ENCODE measurements around the gene RMI1. TPM values are rescaled to one million over a fixed set of nuclear protein-coding genes. Genes with fewer than 3 reads are reported as not detected.
"Not testable (repeated sequence)": the region's sequence is repeated elsewhere in the genome, so short reads cannot be mapped to it uniquely, and the experiment has no call there.

The RMI1 gene
- total RNA-seq, 1 donor from 2014 or later, result 6.3 TPM

- Histone ChIP-seq H3K36me3 (ENCODE audit: insufficient read depth, low read length) (no peaks in the 10 kb centered on the region), H3K9ac (ENCODE audit: low read length) (no peak overlapping the region), H3K27ac (ENCODE audit: low read depth, low read length) (no peak overlapping the region), H3K4me2 (ENCODE audit: low read length) (no peak overlapping the region), H3K79me2 (ENCODE audit: insufficient read depth, low read length) (no peaks in the 10 kb centered on the region), H3K27me3 (ENCODE audit: insufficient read depth, low read length) (no peaks in the 10 kb centered on the region), H3K9me3 (ENCODE audit: insufficient read depth, low read depth, low read length) (no peaks in the 10 kb centered on the region), H3K4me1 (ENCODE audit: insufficient read depth, low read length) (no peaks in the 10 kb centered on the region), H2AFZ (ENCODE audit: low read depth, low read length) (no peak overlapping the region), H3K4me3 (ENCODE audit: insufficient read depth, low read depth, low read length) (no peak overlapping the region), H4K20me1 (ENCODE audit: insufficient read depth, low read length) (no peaks in the 10 kb centered on the region)
- DNase-seq (ENCODE audit: low read depth) (no peak), FAIRE-seq (no peak)
- no peaks in the 10 kb centered on the region for H3K4me1 Mint-ChIP-seq (ENCODE audit: low read depth, unreplicated experiment)
- no peak overlapping the region for H3K4me3 Mint-ChIP-seq (ENCODE audit: unreplicated experiment)
- H3K27ac Mint-ChIP-seq (ENCODE audit: unreplicated experiment), result no peak overlapping the region
- no peaks in the 10 kb centered on the region for H3K36me3 Mint-ChIP-seq (ENCODE audit: low read depth, unreplicated experiment)
- TF ChIP-seq EZH2 (IDR thresholded peaks at IDR 0.05; ENCODE audit: insufficient read depth, low read length) (no peak), CTCF (IDR thresholded peaks at IDR 0.05; ENCODE audit: insufficient read depth, low read depth, low read length) (no peak)
- no peaks in the 10 kb centered on the region for H3K9me3 Mint-ChIP-seq (ENCODE audit: unreplicated experiment)
- H3K27me3 Mint-ChIP-seq (ENCODE audit: low read depth, unreplicated experiment), result no peaks in the 10 kb centered on the region
Observed at GRCh38 chr9:84024041-84024575, 43.5 kb downstream of the RMI1 start.

- H3K36me3 Mint-ChIP-seq (ENCODE audit: low read depth, unreplicated experiment), result no peaks in the 10 kb centered on the region
- Histone ChIP-seq H2AFZ (ENCODE audit: low read depth, low read length) (no peak overlapping the region), H3K9ac (ENCODE audit: low read length) (no peak overlapping the region), H3K36me3 (ENCODE audit: insufficient read depth, low read length) (no peaks in the 10 kb centered on the region), H3K4me1 (ENCODE audit: insufficient read depth, low read length) (no peaks in the 10 kb centered on the region), H3K9me3 (ENCODE audit: insufficient read depth, low read depth, low read length) (no peaks in the 10 kb centered on the region), H3K27me3 (ENCODE audit: insufficient read depth, low read length) (no peaks in the 10 kb centered on the region), H3K4me3 (ENCODE audit: insufficient read depth, low read depth, low read length) (no peak overlapping the region), H3K79me2 (ENCODE audit: insufficient read depth, low read length) (no peaks in the 10 kb centered on the region), H3K27ac (ENCODE audit: low read depth, low read length) (no peak overlapping the region), H3K4me2 (ENCODE audit: low read length) (no peak overlapping the region), H4K20me1 (ENCODE audit: insufficient read depth, low read length) (no peaks in the 10 kb centered on the region)
- DNase-seq (ENCODE audit: low read depth) (no peak), FAIRE-seq (no peak)
- H3K27me3 Mint-ChIP-seq (ENCODE audit: low read depth, unreplicated experiment), result no peaks in the 10 kb centered on the region
- H3K4me3 Mint-ChIP-seq (ENCODE audit: unreplicated experiment), result no peak overlapping the region
- H3K27ac Mint-ChIP-seq (ENCODE audit: unreplicated experiment), result no peak overlapping the region
- no peaks in the 10 kb centered on the region for H3K4me1 Mint-ChIP-seq (ENCODE audit: low read depth, unreplicated experiment)
- no peak for TF ChIP-seq CTCF (IDR thresholded peaks at IDR 0.05; ENCODE audit: insufficient read depth, low read depth, low read length)
- no peak for TF ChIP-seq EZH2 (IDR thresholded peaks at IDR 0.05; ENCODE audit: insufficient read depth, low read length)
- peaks cover 2% of the 10 kb centered on the region for H3K9me3 Mint-ChIP-seq (ENCODE audit: unreplicated experiment)
Observed at GRCh38 chr9:84027201-84027600, 46.6 kb downstream of the RMI1 start.

GRCh38 chr9:84031534-84031933 is 50.9 kb downstream of the RMI1 start:
- no peak overlapping the region for H3K27ac ChIP-seq (ENCODE audit: low read depth, low read length)
- H3K4me3 Mint-ChIP-seq (ENCODE audit: unreplicated experiment), result no peak overlapping the region
- H3K27ac Mint-ChIP-seq (ENCODE audit: unreplicated experiment), result no peak overlapping the region
- no peak for FAIRE-seq
- H3K36me3 ChIP-seq (ENCODE audit: insufficient read depth, low read length), result no peaks in the 10 kb centered on the region
- H3K27me3 ChIP-seq (ENCODE audit: insufficient read depth, low read length), result no peaks in the 10 kb centered on the region
- no peaks in the 10 kb centered on the region for H3K4me1 ChIP-seq (ENCODE audit: insufficient read depth, low read length)
- no peak overlapping the region for H3K9ac ChIP-seq (ENCODE audit: low read length)
- H4K20me1 ChIP-seq (ENCODE audit: insufficient read depth, low read length), result no peaks in the 10 kb centered on the region
- H2AFZ ChIP-seq (ENCODE audit: low read depth, low read length), result no peak overlapping the region
- H3K36me3 Mint-ChIP-seq (ENCODE audit: low read depth, unreplicated experiment), result no peaks in the 10 kb centered on the region
- H3K4me1 Mint-ChIP-seq (ENCODE audit: low read depth, unreplicated experiment), result no peaks in the 10 kb centered on the region
- no peaks in the 10 kb centered on the region for H3K27me3 Mint-ChIP-seq (ENCODE audit: low read depth, unreplicated experiment)
- H3K9me3 ChIP-seq (ENCODE audit: insufficient read depth, low read depth, low read length), result no peaks in the 10 kb centered on the region
- H3K4me2 ChIP-seq (ENCODE audit: low read length), result no peak overlapping the region
- TF ChIP-seq CTCF (IDR thresholded peaks at IDR 0.05; ENCODE audit: insufficient read depth, low read depth, low read length) (no peak), EZH2 (IDR thresholded peaks at IDR 0.05; ENCODE audit: insufficient read depth, low read length) (no peak)
- H3K4me3 ChIP-seq (ENCODE audit: insufficient read depth, low read depth, low read length), result no peak overlapping the region
- H3K79me2 ChIP-seq (ENCODE audit: insufficient read depth, low read length), result no peaks in the 10 kb centered on the region
- H3K9me3 Mint-ChIP-seq (ENCODE audit: unreplicated experiment), result peaks cover 2% of the 10 kb centered on the region
- no peak for DNase-seq (ENCODE audit: low read depth)

- not testable (repeated sequence) for H3K4me1 Mint-ChIP-seq (ENCODE audit: low read depth, unreplicated experiment); H3K9me3 ChIP-seq (ENCODE audit: insufficient read depth, low read depth, low read length); H3K27me3 ChIP-seq (ENCODE audit: insufficient read depth, low read length); H2AFZ ChIP-seq (ENCODE audit: low read depth, low read length); H3K4me2 ChIP-seq (ENCODE audit: low read length); H3K27ac Mint-ChIP-seq (ENCODE audit: unreplicated experiment); H3K4me1 ChIP-seq (ENCODE audit: insufficient read depth, low read length); H3K27me3 Mint-ChIP-seq (ENCODE audit: low read depth, unreplicated experiment); H3K27ac ChIP-seq (ENCODE audit: low read depth, low read length); H3K9ac ChIP-seq (ENCODE audit: low read length); H3K79me2 ChIP-seq (ENCODE audit: insufficient read depth, low read length); H4K20me1 ChIP-seq (ENCODE audit: insufficient read depth, low read length); DNase-seq (ENCODE audit: low read depth); H3K4me3 ChIP-seq (ENCODE audit: insufficient read depth, low read depth, low read length); H3K36me3 Mint-ChIP-seq (ENCODE audit: low read depth, unreplicated experiment); H3K4me3 Mint-ChIP-seq (ENCODE audit: unreplicated experiment); H3K36me3 ChIP-seq (ENCODE audit: insufficient read depth, low read length); FAIRE-seq
- peaks cover 20% of the 10 kb centered on the region for H3K9me3 Mint-ChIP-seq (ENCODE audit: unreplicated experiment)
Observed at GRCh38 chr9:84041857-84042256, 61.3 kb downstream of the RMI1 start.

All from astrocyte (in vitro differentiated cells and primary cell).